ENCODE data around the gene PRKN. TPM values are rescaled to one million over a fixed set of nuclear protein-coding genes. Genes with fewer than 3 reads are reported as not detected.

The PRKN gene
- total RNA-seq, 2 experiments from 2014 or later, result not detected

- H3K36me3 Mint-ChIP-seq, result no peaks in the 10 kb centered on the region
- H3K9me3 Mint-ChIP-seq (ENCODE audit: low read depth), result no peaks in the 10 kb centered on the region
- CTCF ChIA-PET, result no interaction called here
- peak overlapping the region; percentile 81 for H3K4me3 Mint-ChIP-seq
- peaks cover 6% of the 10 kb centered on the region for H3K27me3 Mint-ChIP-seq
- H3K27ac Mint-ChIP-seq, result peak overlapping the region; percentile 72
- DNase-seq (no peak), ATAC-seq (no peak)
- H3K4me1 Mint-ChIP-seq, result peaks cover 6% of the 10 kb centered on the region
Measured at GRCh38 chr6:162726947-162727321, 632 bp downstream of the PRKN start.

DNA sequence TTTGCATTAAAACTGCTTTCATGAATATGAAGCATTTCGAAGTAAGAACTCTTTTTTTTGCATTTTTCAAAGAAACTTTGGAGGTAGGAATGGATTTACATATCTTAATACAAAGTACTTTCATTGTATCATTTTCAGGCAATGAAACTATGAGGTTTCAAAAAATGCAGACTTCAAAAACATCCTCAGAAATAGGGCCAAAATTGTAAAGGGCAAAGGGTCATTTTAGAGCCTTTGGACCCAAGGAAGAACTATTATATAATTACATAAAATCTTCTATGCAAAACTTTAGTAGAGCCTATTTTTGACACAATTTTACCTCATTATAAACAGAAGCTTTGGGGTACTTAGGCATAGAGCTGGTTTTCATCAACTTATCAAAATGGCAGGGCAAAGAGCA is 4.9 kb downstream of the PRKN start:
- no peak overlapping the region for H3K4me3 Mint-ChIP-seq
- no peak for ATAC-seq
- H3K4me1 Mint-ChIP-seq, result peaks cover 6% of the 10 kb centered on the region
- no peak overlapping the region for H3K27ac Mint-ChIP-seq
- no peaks in the 10 kb centered on the region for H3K36me3 Mint-ChIP-seq
- H3K27me3 Mint-ChIP-seq, result peaks cover 6% of the 10 kb centered on the region
- H3K9me3 Mint-ChIP-seq (ENCODE audit: low read depth), result peaks cover 7% of the 10 kb centered on the region
- no peak for DNase-seq
- CTCF ChIA-PET, result no interaction called here

GRCh38 chr6:162722226-162722625 is 5.3 kb downstream of the PRKN start:
- Mint-ChIP-seq H3K4me3 (no peak overlapping the region), H3K27ac (no peak overlapping the region), H3K9me3 (ENCODE audit: low read depth) (peaks cover 7% of the 10 kb centered on the region), H3K36me3 (no peaks in the 10 kb centered on the region), H3K27me3 (peaks cover 6% of the 10 kb centered on the region), H3K4me1 (peaks cover 6% of the 10 kb centered on the region)
- no peak for ATAC-seq
- no peak for DNase-seq
- CTCF ChIA-PET, result no interaction called here

DNA sequence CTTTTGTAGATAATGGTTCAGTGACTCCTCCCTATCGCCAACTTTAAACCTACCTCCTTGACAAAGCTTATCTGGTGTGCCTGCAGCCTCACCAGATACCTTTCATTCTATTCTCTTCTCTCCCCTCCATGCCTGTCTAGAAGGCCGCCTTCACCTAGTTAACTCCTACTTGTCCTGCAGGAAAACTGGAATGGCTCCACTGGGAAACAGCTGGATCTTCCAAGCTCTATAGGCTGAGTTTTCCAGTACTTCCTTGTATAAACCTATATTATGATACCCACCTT is 6.2 kb downstream of the PRKN start:
- no peak overlapping the region for H3K27ac Mint-ChIP-seq
- H3K27me3 Mint-ChIP-seq, result no peaks in the 10 kb centered on the region
- CTCF ChIA-PET, result no interaction called here
- no peak overlapping the region for H3K4me3 Mint-ChIP-seq
- no peaks in the 10 kb centered on the region for H3K36me3 Mint-ChIP-seq
- peaks cover 7% of the 10 kb centered on the region for H3K9me3 Mint-ChIP-seq (ENCODE audit: low read depth)
- DNase-seq (no peak), ATAC-seq (no peak)
- H3K4me1 Mint-ChIP-seq, result no peaks in the 10 kb centered on the region

DNA sequence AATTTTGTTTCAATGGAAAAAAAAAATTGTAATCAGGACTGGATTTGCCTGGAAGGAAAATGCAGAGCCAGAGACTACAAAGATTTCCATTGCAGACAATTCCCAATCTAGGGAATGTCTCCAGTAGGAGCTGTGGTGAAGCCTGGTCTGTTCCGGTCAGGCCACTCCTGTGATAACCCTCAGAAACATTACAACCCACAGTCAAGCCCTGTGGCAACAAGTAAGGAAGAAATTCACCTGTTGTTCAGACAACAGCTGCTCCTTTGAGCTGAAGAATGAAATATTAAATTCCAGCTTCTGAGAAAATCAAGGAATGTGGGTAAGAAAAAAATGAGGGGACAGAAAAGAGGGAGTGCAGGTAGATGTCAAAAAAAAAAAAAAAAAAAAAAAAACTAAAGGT is 8.0 kb downstream of the PRKN start:
- ATAC-seq, result no peak
- Mint-ChIP-seq H3K36me3 (no peaks in the 10 kb centered on the region), H3K27me3 (no peaks in the 10 kb centered on the region), H3K9me3 (ENCODE audit: low read depth) (peaks cover 10% of the 10 kb centered on the region), H3K27ac (no peak overlapping the region), H3K4me3 (no peak overlapping the region), H3K4me1 (no peaks in the 10 kb centered on the region)
- DNase-seq, result no peak
- CTCF ChIA-PET, result no interaction called here

DNA sequence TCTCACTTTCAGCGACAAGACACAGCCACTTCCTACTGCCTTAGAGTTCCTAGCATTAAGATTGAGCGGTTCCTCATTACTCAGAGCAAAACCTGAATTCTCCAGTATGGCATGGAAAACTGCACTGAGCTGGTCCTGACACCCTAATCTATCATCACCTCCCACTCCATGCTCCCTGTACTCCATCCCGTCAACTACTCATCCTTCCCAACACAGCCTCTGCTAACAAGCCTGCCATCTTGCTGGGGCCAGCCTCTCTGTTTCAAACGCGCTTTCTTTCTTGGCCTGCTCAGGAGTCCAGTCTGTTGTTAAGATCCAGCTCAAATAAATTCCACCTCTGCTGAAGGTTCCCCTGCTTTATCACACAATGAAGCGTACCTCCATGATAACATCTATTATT is 12.0 kb downstream of the PRKN start:
- CTCF ChIA-PET, result no interaction called here
- no peak overlapping the region for H3K27ac Mint-ChIP-seq

DNA sequence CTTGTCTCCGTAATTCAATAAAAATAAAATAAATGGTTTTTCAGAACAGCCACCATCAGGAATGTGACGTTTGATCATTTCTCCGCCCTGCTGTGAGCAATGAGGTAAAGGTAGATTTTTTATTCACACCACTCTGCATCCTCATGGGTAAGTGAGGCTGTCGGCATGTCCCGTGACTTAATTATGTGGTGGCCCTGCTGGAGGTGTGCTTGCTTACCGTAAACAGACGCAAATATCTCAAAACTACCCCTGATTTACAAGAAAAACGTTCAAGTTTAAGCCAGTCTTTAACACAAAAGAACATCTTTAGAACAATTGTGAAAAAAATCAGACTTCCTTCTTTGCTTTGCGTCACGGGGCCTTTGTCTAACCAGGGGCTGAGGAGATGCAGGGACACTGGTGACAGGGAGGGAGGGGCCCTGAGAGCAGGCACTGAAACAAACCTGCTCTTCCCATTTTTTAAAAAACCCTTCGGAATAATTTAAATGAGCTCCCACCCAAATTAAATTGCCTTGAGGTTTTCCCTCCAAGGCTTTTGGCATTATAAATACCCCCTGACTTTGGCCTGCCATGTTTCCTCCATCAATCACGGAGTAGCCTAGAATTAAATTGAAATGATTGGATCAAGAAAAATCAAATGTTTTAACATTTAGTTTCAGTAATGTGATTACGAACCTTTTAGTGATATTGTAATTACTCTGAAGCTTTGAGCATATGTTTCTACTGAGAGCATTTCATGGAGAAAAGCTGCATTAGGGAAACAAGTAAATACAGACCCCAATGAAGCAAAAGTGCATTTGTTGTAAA is 13.4 kb downstream of the PRKN start:
- Mint-ChIP-seq H3K27me3 (no peaks in the 10 kb centered on the region), H3K27ac (no peak overlapping the region), H3K36me3 (no peaks in the 10 kb centered on the region), H3K4me1 (no peaks in the 10 kb centered on the region), H3K4me3 (no peak overlapping the region), H3K9me3 (ENCODE audit: low read depth) (peaks cover 10% of the 10 kb centered on the region)
- ATAC-seq, result no peak
- no peak for DNase-seq
- CTCF ChIA-PET, result interaction anchor here (0.9 kb wide), 1 partner anchor 9 kb away, joined by 3 read pairs; no protein-coding TSS in a partner anchor

More for the DNA sequence above, 12.0 kb downstream of the PRKN start:
- H3K36me3 Mint-ChIP-seq, result no peaks in the 10 kb centered on the region
- H3K4me3 Mint-ChIP-seq, result no peak overlapping the region
- peaks cover 10% of the 10 kb centered on the region for H3K9me3 Mint-ChIP-seq (ENCODE audit: low read depth)
- DNase-seq (no peak), ATAC-seq (no peak)
- H3K27me3 Mint-ChIP-seq, result no peaks in the 10 kb centered on the region
- H3K4me1 Mint-ChIP-seq, result no peaks in the 10 kb centered on the region

GRCh38 chr6:162712694-162713093 is 14.9 kb downstream of the PRKN start:
- no peak overlapping the region for H3K27ac Mint-ChIP-seq
- peaks cover 4% of the 10 kb centered on the region for H3K9me3 Mint-ChIP-seq (ENCODE audit: low read depth)

DNA sequence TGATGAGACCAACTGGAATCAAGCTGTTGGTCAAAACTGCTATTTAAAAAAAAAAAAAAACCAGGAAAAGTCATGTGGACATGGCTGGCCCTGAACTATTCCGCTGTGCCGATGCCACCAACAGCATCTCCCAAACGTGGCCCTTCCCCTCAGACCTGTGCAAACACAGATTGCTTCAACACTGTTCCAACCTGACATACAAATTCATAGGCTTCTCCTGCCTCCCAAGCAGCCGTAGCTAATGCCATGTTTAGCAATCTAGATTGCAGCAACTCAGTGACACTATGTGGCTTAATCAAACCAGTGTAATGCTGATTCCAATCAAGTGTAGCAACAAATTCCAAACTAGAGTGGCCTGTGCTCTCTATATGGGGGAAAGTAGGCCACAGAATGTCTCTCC is 16.2 kb downstream of the PRKN start:
- DNase-seq (no peak), ATAC-seq (no peak)
- Mint-ChIP-seq H3K9me3 (ENCODE audit: low read depth) (peaks cover 3% of the 10 kb centered on the region), H3K4me1 (no peaks in the 10 kb centered on the region), H3K36me3 (no peaks in the 10 kb centered on the region), H3K27ac (no peak overlapping the region), H3K27me3 (no peaks in the 10 kb centered on the region), H3K4me3 (no peak overlapping the region)
- CTCF ChIA-PET, result no interaction called here

More at GRCh38 chr6:162712694-162713093, 14.9 kb downstream of the PRKN start:
- no peaks in the 10 kb centered on the region for H3K27me3 Mint-ChIP-seq
- H3K4me3 Mint-ChIP-seq, result no peak overlapping the region
- no peak for DNase-seq
- H3K4me1 Mint-ChIP-seq, result no peaks in the 10 kb centered on the region
- H3K36me3 Mint-ChIP-seq, result no peaks in the 10 kb centered on the region
- CTCF ChIA-PET, result no interaction called here
- no peak for ATAC-seq

DNA sequence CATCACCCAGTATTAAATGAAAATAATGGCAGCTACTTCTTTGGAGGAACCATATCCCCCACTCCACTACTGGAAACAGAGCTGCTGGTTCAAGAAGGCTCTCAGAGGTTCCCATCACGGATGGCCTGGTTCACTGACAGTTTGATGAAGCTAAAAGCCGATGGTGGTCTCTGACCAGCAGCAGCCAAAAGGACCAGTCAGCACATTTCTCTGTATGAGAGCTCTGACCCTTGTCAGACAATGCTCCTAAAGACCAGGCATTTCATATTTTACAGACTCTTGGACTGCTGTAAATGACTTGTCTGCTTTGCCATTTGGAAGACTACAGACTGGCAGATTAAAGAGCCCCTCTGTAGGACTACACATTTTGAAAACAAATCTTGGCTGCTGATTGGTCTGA is 16.6 kb downstream of the PRKN start:
- Mint-ChIP-seq H3K9me3 (ENCODE audit: low read depth) (peaks cover 3% of the 10 kb centered on the region), H3K27me3 (no peaks in the 10 kb centered on the region), H3K27ac (no peak overlapping the region), H3K4me3 (no peak overlapping the region), H3K36me3 (no peaks in the 10 kb centered on the region), H3K4me1 (no peaks in the 10 kb centered on the region)
- no peak for ATAC-seq
- DNase-seq, result no peak
- CTCF ChIA-PET, result no interaction called here

- no peak overlapping the region for H3K4me3 Mint-ChIP-seq
- DNase-seq, result no peak
- no peaks in the 10 kb centered on the region for H3K4me1 Mint-ChIP-seq
- no peaks in the 10 kb centered on the region for H3K9me3 Mint-ChIP-seq (ENCODE audit: low read depth)
- no peaks in the 10 kb centered on the region for H3K36me3 Mint-ChIP-seq
- CTCF ChIA-PET, result no interaction called here
- no peak for ATAC-seq
- no peak overlapping the region for H3K27ac Mint-ChIP-seq
- H3K27me3 Mint-ChIP-seq, result no peaks in the 10 kb centered on the region
Measured at GRCh38 chr6:162710419-162710818, 17.1 kb downstream of the PRKN start.

- H3K27ac Mint-ChIP-seq, result no peak overlapping the region
- CTCF ChIA-PET, result no interaction called here
- DNase-seq (no peak), ATAC-seq (no peak)
- H3K36me3 Mint-ChIP-seq, result no peaks in the 10 kb centered on the region
- H3K9me3 Mint-ChIP-seq (ENCODE audit: low read depth), result no peaks in the 10 kb centered on the region
- H3K27me3 Mint-ChIP-seq, result no peaks in the 10 kb centered on the region
- H3K4me3 Mint-ChIP-seq, result no peak overlapping the region
- no peaks in the 10 kb centered on the region for H3K4me1 Mint-ChIP-seq
Measured at GRCh38 chr6:162709431-162709830, 18.1 kb downstream of the PRKN start.

- Mint-ChIP-seq H3K27me3 (no peaks in the 10 kb centered on the region), H3K4me1 (no peaks in the 10 kb centered on the region), H3K36me3 (no peaks in the 10 kb centered on the region), H3K9me3 (ENCODE audit: low read depth) (no peaks in the 10 kb centered on the region), H3K4me3 (no peak overlapping the region), H3K27ac (no peak overlapping the region)
- no peak for ATAC-seq
- CTCF ChIA-PET, result no interaction called here
- no peak for DNase-seq
Measured at GRCh38 chr6:162708971-162709370, 18.6 kb downstream of the PRKN start.

GRCh38 chr6:162706232-162706631 is 21.3 kb downstream of the PRKN start:
- no peaks in the 10 kb centered on the region for H3K9me3 Mint-ChIP-seq (ENCODE audit: low read depth)
- no peaks in the 10 kb centered on the region for H3K27me3 Mint-ChIP-seq
- CTCF ChIA-PET, result no interaction called here
- ATAC-seq (no peak), DNase-seq (no peak)
- no peak overlapping the region for H3K4me3 Mint-ChIP-seq
- H3K4me1 Mint-ChIP-seq, result no peaks in the 10 kb centered on the region
- no peak overlapping the region for H3K27ac Mint-ChIP-seq
- no peaks in the 10 kb centered on the region for H3K36me3 Mint-ChIP-seq

GRCh38 chr6:162705736-162706135 is 21.8 kb downstream of the PRKN start:
- no peaks in the 10 kb centered on the region for H3K27me3 Mint-ChIP-seq
- H3K27ac Mint-ChIP-seq, result no peak overlapping the region
- H3K4me1 Mint-ChIP-seq, result no peaks in the 10 kb centered on the region
- no peak for DNase-seq
- H3K9me3 Mint-ChIP-seq (ENCODE audit: low read depth), result no peaks in the 10 kb centered on the region
- no peaks in the 10 kb centered on the region for H3K36me3 Mint-ChIP-seq
- H3K4me3 Mint-ChIP-seq, result no peak overlapping the region
- no peak for ATAC-seq
- CTCF ChIA-PET, result interaction anchor here (0.7 kb wide), 1 partner anchor 13 kb away, joined by 3 read pairs; no protein-coding TSS in a partner anchor
